Testis (tissue), 3 donors: ENCODE measurements around the gene PLCL1. TPM values are rescaled to one million over a fixed set of nuclear protein-coding genes. Genes with fewer than 3 reads are reported as not detected.
A peak's percentile ranks its signal among the peaks of the same experiment; 100 is the strongest.

ENCODE experiments used
- DNase-seq: peaks from one replicate; pipeline ENCODE4 v3.0.0-alpha.2; 2019
- H3K27ac ChIP-seq, 2 donors: fragments of 200-600 bp; sonication (generic); one replicate each; pipeline ENCODE4 v1.5.1; 2019
- H3K27me3 ChIP-seq: fragments of 200-600 bp; sonication (generic); one replicate; pipeline ENCODE4 v1.5.1; 2019
- H3K36me3 ChIP-seq: fragments of 200-600 bp; sonication (generic); one replicate; pipeline ENCODE4 v1.5.1; 2017; ENCODE audit warnings: low read depth; ENCODE audit errors: missing control alignments
- H3K4me1 ChIP-seq: fragments of 200-600 bp; sonication (generic); one replicate; pipeline ENCODE4 v1.5.1; 2019
- H3K4me3 ChIP-seq, 2 donors: fragments of 200-600 bp; sonication (generic); one replicate each; pipeline ENCODE4 v1.5.1; 2017 to 2019
- H3K9me3 ChIP-seq: fragments of 200-600 bp; sonication (generic); one replicate; pipeline ENCODE4 v1.5.1; 2017
- POLR2A ChIP-seq: fragments of 450-650 bp; IDR thresholded peaks from one replicate; pipeline ENCODE4 v1.6.1; 2017; ENCODE audit warnings: antibody characterized with exemption, mild to moderate bottlenecking, moderate library complexity
- WGBS, 2 donors: methylation state at CpG; one replicate each; pipeline ENCODE4 v1.1.5; 2018; 5-methylcytosine and 5-hydroxymethylcytosine counted together
- intact Hi-C: fragments of 100-400 bp; cut with DNase I; formaldehyde crosslinking; loops from one replicate; pipeline ENCODE4 v1.15.1; 2023; ENCODE audit warnings: low total_unique reads
- polyA plus RNA-seq: library from polyadenylated mRNA; stranded (reverse); fragments of 350-450 nt; fragmentation: Illumina TruSeq; extraction: RNeasy Lipid Tissue Mini Kit (QIAGEN cat#74804); gene quantifications from one replicate; pipeline ENCODE4 v1.2.3, GENCODE V29; 2014; ENCODE audit warnings: low read depth, low replicate concordance; ENCODE audit not compliant: insufficient read depth
- total RNA-seq, 2 donors: library from RNA; depleted of rRNA; stranded (reverse); fragments of >200 nt; gene quantifications; one replicate each; pipeline ENCODE4 v1.2.3, GENCODE V29; 2016
- TF ChIP-seq, protein P1 (sequence below), 3 experiments: fragments of 450-650 bp in 2 of 3; fragments of 200-600 bp in 1 of 3; sonication (generic) in 1 of 3; IDR thresholded peaks; one replicate each; pipeline ENCODE4 v1.5.1; 2016 to 2019; ENCODE audit warnings: antibody characterized with exemption in 3 of 3, mild to moderate bottlenecking in 2 of 3, moderate library complexity in 1 of 3

Gene PLCL1
- total and polyA plus RNA-seq, 3 donors from 2014 or later, result 2.1 to 2.6 (median 2.4) TPM

DNA sequence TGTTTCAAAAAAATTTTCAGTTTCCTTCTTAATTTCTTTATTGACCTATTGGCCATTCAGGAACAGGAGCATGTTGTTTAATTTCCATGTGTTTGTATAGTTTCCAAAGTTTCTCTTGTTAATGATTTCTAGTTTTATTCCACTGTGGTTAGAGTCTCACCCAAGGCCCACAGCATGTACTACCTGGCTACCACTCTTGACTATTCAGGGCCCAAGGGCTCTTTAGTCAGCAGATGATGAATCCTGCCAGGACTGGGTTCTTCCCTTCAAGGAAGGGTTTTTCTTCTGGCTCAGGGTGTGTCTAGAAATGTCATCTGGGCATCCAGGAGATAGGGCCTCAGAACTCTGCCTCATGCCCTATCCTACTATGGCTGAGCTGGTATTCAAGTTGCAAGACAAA is 161.4 kb downstream of the PLCL1 start:
- H3K27me3 ChIP-seq, result no peaks in the 10 kb centered on the region

DNA sequence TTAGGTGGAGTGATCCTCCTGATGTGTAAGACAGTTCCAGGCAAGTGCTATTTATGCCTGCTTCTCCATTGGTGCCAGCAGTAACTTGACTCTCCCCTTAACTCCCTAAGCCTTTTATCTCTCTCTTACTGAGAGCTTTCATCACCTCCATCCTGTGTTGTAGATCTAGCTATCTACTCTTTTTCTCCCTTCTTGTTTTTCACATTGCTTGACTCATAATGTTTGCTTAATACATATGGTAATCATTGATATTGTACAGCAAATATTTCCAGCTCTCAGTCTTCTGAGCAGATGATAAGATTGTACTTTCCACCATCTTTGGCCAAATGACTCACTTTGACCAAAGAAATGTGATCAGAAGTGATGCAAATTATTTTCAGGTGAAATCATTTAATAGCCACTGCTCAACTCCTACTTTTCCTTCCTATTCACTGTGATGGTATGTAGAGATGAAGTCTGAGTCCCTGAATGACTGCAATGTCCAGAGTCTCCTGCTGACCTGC is 165.0 kb downstream of the PLCL1 start:
- H3K27ac ChIP-seq, result no peak overlapping the region
- no peak for DNase-seq
- H3K9me3 ChIP-seq, result no peaks in the 10 kb centered on the region
- no peaks in the 10 kb centered on the region for H3K27me3 ChIP-seq
- H3K4me1 ChIP-seq, result peaks cover 3% of the 10 kb centered on the region
- no peak overlapping the region for H3K4me3 ChIP-seq
- intact Hi-C loops, result no loop called here
- H3K36me3 ChIP-seq, result no peaks in the 10 kb centered on the region
- TF ChIP-seq POLR2A, result no peak
- TF ChIP-seq, protein P1, sequence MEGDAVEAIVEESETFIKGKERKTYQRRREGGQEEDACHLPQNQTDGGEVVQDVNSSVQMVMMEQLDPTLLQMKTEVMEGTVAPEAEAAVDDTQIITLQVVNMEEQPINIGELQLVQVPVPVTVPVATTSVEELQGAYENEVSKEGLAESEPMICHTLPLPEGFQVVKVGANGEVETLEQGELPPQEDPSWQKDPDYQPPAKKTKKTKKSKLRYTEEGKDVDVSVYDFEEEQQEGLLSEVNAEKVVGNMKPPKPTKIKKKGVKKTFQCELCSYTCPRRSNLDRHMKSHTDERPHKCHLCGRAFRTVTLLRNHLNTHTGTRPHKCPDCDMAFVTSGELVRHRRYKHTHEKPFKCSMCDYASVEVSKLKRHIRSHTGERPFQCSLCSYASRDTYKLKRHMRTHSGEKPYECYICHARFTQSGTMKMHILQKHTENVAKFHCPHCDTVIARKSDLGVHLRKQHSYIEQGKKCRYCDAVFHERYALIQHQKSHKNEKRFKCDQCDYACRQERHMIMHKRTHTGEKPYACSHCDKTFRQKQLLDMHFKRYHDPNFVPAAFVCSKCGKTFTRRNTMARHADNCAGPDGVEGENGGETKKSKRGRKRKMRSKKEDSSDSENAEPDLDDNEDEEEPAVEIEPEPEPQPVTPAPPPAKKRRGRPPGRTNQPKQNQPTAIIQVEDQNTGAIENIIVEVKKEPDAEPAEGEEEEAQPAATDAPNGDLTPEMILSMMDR (IDR thresholded peaks at IDR 0.05), result no peak

More for the DNA sequence above, 161.4 kb downstream of the PLCL1 start:
- TF ChIP-seq POLR2A, result no peak
- TF ChIP-seq, protein P1 (IDR thresholded peaks at IDR 0.05), result no peak
- intact Hi-C loops, result no loop called here
- Histone ChIP-seq H3K4me3 (no peak overlapping the region), H3K36me3 (no peaks in the 10 kb centered on the region), H3K27ac (no peak overlapping the region), H3K9me3 (no peaks in the 10 kb centered on the region), H3K4me1 (no peaks in the 10 kb centered on the region)
- no peak for DNase-seq

DNA sequence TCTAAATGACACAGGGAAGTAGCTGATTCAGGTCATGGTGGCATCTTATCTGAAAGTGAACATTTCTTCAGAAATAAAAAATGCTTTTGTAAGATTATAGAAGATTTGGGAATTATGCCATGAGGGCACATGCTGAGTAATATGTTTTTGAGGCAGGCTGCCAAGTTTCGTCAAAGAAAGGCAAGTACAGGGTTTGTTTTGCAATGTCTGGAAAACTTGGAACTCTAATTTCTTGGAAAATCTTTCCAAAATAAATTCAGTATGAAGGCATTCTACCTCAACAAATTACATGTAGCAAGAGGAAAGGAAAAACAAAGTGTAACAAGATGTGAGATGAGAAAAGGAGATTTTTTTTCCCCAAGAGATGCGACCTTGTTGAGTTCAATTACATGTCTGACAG is 167.7 kb downstream of the PLCL1 start:
- no peak overlapping the region for H3K27ac ChIP-seq

DNA sequence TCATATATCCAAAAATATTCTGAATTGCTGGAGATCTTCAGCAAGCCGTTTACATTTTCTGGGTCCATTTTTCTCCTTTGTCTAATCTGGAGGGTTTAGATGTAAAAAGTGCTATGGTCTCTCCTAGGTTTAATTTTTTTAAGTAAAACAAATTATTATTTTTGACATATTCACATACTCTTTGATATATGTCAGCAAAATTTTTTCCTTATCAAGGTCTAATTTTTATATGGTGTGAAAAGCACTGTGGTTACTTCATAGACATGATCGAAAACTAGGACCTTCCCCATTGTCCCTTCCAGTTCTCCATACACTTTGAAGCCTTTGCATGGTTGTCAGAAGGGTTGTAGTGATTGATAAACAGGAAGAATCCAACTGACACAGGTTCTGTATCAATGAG is 168.2 kb downstream of the PLCL1 start:
- intact Hi-C loops, result no loop called here
- 72 to 93% methylated on average over 2 of the region's 2 CpGs for WGBS, 2 donors
- peaks cover 3% of the 10 kb centered on the region for H3K4me1 ChIP-seq
- no peaks in the 10 kb centered on the region for H3K27me3 ChIP-seq
- no peak for TF ChIP-seq POLR2A
- TF ChIP-seq, protein P1 (IDR thresholded peaks at IDR 0.05), result no peak
- H3K36me3 ChIP-seq, result no peaks in the 10 kb centered on the region
- H3K9me3 ChIP-seq, result no peaks in the 10 kb centered on the region
- no peak overlapping the region for H3K27ac ChIP-seq
- H3K4me3 ChIP-seq, result no peak overlapping the region
- no peak for DNase-seq

More for the DNA sequence above, 167.7 kb downstream of the PLCL1 start:
- Histone ChIP-seq H3K4me1 (peaks cover 3% of the 10 kb centered on the region), H3K4me3 (no peak overlapping the region), H3K27me3 (no peaks in the 10 kb centered on the region), H3K36me3 (no peaks in the 10 kb centered on the region), H3K9me3 (no peaks in the 10 kb centered on the region)
- WGBS, 2 donors, result 44 to 53% methylated on average over 2 of the region's 2 CpGs
- no peak for TF ChIP-seq POLR2A
- TF ChIP-seq, protein P1 (IDR thresholded peaks at IDR 0.05), result no peak
- intact Hi-C loops, result no loop called here
- DNase-seq, result peak; percentile 22

DNA sequence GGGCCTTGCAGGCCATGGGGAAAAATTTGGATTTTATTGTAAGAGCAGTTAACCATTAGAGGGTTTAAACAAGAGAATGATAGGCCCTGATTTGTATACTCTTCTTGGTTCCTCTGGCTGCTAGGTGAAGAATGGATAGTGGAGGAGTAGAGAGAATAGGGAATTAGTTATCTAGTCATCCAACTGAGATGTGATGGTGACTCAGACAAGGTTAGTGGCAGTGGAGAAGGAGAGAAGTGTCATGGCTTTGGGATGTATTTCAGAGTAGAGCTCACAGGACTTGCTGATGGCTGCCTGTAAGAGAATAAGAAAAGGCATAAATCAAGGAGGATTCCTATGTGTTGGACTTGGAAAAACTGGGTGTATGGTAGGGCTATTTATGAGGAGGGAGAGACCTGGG is 169.4 kb downstream of the PLCL1 start:
- Histone ChIP-seq H3K27me3 (no peaks in the 10 kb centered on the region), H3K4me3 (no peak overlapping the region), H3K9me3 (no peaks in the 10 kb centered on the region), H3K27ac (no peak overlapping the region), H3K36me3 (no peaks in the 10 kb centered on the region), H3K4me1 (peaks cover 3% of the 10 kb centered on the region)
- TF ChIP-seq, protein P1 (IDR thresholded peaks at IDR 0.05), result no peak
- TF ChIP-seq POLR2A, result no peak
- no peak for DNase-seq
- intact Hi-C loops, result no loop called here
